ENCODE results near the gene LDLRAD3. TPM values are rescaled to one million over a fixed set of nuclear protein-coding genes. Genes with fewer than 3 reads are reported as not detected.

The LDLRAD3 gene
- total and polyA plus RNA-seq, 12 donors, result 0.87 to 5.1 (median 1.7) TPM

GRCh38 chr11:36053281-36053680 lies 109.4 kb downstream of the LDLRAD3 start:
- ATAC-seq (no peak), DNase-seq (no peak)
- no peak for TF ChIP-seq CTCF (IDR thresholded peaks at IDR 0.05)
- Histone ChIP-seq H3K36me3 (no peaks in the 10 kb centered on the region), H3K4me1 (peaks cover 0 to 17% (median 10%) of the 10 kb centered on the region in 9 donors), H3K27me3 (peaks cover 0 to 8% (median 0%) of the 10 kb centered on the region in 7 donors), H3K9me3 (peaks cover 0 to 6% (median 0%) of the 10 kb centered on the region in 11 donors), H3K4me3 (no peak overlapping the region), H3K27ac (no peak overlapping the region)
- intact Hi-C loops (cut with DNase I), result no loop called here
- 96 to 97% methylated on average over 5 of the region's 5 CpGs for WGBS, 2 donors

- intact Hi-C loops (cut with DNase I), result no loop called here
- DNase-seq (no peak), ATAC-seq (no peak)
- 85 to 91% methylated on average over 3 of the region's 3 CpGs for WGBS, 2 donors
- Histone ChIP-seq H3K27me3 (peaks cover 0 to 8% (median 0%) of the 10 kb centered on the region in 7 donors), H3K4me3 (no peak overlapping the region), H3K36me3 (no peaks in the 10 kb centered on the region), H3K9me3 (peaks cover 0 to 6% (median 0%) of the 10 kb centered on the region in 11 donors), H3K4me1 (peaks cover 0 to 18% (median 10%) of the 10 kb centered on the region in 9 donors), H3K27ac (no peak overlapping the region)
- no peak for TF ChIP-seq CTCF (IDR thresholded peaks at IDR 0.05)
Measured at GRCh38 chr11:36053862-36054261, 110.0 kb downstream of the LDLRAD3 start.

- Histone ChIP-seq H3K4me3 (no peak overlapping the region), H3K27me3 (peaks cover 0 to 7% (median 0%) of the 10 kb centered on the region in 7 donors), H3K27ac (no peak overlapping the region), H3K4me1 (peaks cover 0 to 18% (median 10%) of the 10 kb centered on the region in 9 donors), H3K9me3 (peaks cover 0 to 14% (median 2%) of the 10 kb centered on the region in 11 donors), H3K36me3 (no peaks in the 10 kb centered on the region)
- no peak for TF ChIP-seq CTCF (IDR thresholded peaks at IDR 0.05)
- DNase-seq (no peak), ATAC-seq (no peak)
- intact Hi-C loops (cut with DNase I), result loop anchor here in 1 of 10 donors (5.0 kb wide), 1 partner anchor 437 kb away; the partner anchor contains the start of gene FJX1
- WGBS, 2 donors, result 94 to 97% methylated on average over 1 of the region's 1 CpG
Measured at GRCh38 chr11:36054628-36055027, 110.8 kb downstream of the LDLRAD3 start.

- Histone ChIP-seq H3K27me3 (peaks cover 0 to 2% (median 0%) of the 10 kb centered on the region in 7 donors), H3K4me1 (peaks cover 0 to 30% (median 10%) of the 10 kb centered on the region in 9 donors), H3K4me3 (no peak overlapping the region), H3K36me3 (no peaks in the 10 kb centered on the region), H3K9me3 (peaks cover 0 to 18% (median 6%) of the 10 kb centered on the region in 11 donors), H3K27ac (peak overlapping the region in 1 of 10 donors; percentile 71)
- peak in 7 of 9 donors; percentile 30 to 48 (median 38) for TF ChIP-seq CTCF (IDR thresholded peaks at IDR 0.05)
- peak in 1 of 8 donors; percentile 27 for ATAC-seq
- intact Hi-C loops (cut with DNase I), result loop anchor here in 1 of 10 donors (5.0 kb wide), 1 partner anchor 439 kb away; the partner anchor contains the start of gene FJX1
- 91 to 95% methylated on average over 8 of the region's 8 CpGs for WGBS, 2 donors
- no peak for DNase-seq
Measured at GRCh38 chr11:36056160-36056751, 112.4 kb downstream of the LDLRAD3 start.
